NCI-H1092 (cell line): ENCODE results near the gene ABLIM2.

Experiments
- DNase-seq: peaks from one replicate; lab custom pipeline; 2025; lab: John Stamatoyannopoulos, UW

The ABLIM2 gene

GRCh38 chr4:8174970-8175369 lies 16.4 kb upstream of the ABLIM2 start:
- DNase-seq = no peak

DNA sequence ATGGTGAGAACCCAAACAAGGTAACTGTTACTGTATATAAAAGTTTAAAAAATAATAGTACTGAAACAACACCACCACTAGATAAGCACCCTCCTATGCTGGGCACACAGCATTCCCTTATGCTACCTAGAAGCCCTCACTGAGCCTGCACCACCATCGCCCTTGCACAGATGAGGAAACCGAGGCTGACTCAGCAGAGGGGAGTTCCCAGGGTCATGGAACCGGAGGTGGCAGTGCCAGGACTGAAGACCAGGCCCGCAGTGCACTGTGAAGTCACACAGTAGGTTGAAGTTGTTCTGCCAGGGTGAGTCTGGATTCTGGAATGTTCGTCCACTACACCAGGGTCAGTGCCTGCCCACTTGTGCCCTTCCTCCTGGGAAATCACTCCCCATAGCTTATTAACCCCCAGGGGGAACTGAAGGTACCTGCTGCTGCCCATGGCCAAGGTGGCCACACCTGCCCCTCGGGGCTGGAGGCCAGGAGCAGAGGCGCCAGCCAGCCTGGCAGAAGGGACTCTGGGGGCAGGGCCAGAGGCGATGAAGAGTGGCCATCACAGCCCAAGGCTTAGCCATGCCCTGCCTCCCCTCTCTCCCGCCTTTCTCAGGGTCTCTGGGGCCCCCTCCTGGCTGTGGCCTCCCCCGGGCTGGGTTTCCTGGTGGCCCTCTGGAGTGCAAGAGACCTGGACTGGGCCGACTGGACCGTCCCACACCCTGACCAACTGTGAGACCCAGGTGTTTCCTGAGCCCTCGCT lies 15.1 kb upstream of the ABLIM2 start:
- no peak for DNase-seq

DNA sequence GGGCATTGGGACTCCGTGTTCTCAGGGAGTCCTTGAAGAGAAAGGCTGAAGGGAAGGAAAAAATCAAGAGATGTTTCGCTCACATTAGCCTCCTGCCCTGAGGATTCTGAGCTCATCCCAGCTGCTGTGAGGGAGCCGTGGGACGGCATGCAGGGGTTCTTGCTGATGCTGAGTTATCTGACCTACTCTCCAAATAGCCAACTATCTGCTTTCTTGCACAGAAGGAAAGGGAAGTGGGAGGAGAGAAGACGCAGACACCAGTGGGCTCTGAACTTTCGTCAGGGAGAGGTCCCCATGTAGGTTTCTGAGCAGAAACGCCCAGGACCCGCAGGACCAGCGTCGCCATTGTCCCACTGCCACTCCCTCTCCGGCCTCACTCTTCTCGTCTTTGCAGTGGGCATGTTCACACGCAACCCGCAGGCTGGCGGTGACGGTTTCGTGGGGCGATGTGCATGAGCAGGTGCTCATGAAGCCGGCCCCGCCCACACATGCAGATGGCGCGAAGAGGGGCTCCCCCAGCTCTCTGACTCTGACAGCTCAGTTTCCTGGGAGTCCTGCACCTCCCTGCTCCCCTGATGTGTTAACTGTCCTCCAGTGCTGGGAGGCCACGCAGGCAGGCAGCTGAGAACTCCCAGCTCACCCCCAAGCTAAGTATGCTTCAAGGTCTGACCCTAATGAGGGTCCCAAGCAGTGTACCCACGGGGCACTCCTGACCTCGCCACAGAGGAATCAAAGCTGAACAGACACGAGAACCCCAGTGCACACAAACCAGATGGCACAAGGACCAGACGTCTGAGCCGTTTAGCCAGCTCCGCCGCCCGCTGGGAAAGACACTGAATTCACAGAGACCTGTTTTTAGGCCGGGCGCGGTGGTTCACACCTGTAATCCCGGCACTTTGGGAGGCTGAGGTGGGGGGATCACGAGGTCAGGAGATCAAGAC lies 13.6 kb upstream of the ABLIM2 start:
- DNase-seq = no peak

GRCh38 chr4:8171266-8171665 lies 12.7 kb upstream of the ABLIM2 start:
- DNase-seq = no peak

GRCh38 chr4:8170341-8170740 lies 11.7 kb upstream of the ABLIM2 start:
- DNase-seq = no peak

GRCh38 chr4:8169763-8170162 lies 11.2 kb upstream of the ABLIM2 start:
- no peak for DNase-seq

- no peak for DNase-seq
Observed at GRCh38 chr4:8168832-8169598, 10.4 kb upstream of the ABLIM2 start.

DNA sequence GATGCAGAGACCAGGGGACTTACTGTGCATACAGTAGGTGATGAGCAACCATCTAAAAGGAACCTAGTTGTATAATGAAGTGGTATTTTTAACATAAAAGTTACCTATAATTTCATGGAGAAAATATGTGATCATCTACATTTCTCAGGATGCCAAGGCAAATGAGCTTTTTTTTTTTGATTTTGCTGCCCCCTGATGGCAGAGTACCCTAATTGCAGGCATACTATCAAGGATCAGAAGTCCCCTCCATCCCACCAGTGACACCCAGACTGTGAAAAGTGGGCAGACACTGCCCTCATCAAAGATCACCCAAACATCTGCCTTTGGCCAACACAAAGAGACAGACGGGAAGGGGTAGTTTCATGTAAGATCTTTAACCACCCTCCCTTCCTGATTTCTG lies 9.6 kb upstream of the ABLIM2 start:
- DNase-seq = no peak

- no peak for DNase-seq
Observed at GRCh38 chr4:8167815-8168214, 9.2 kb upstream of the ABLIM2 start.

- DNase-seq = no peak
Observed at GRCh38 chr4:8167291-8167690, 8.7 kb upstream of the ABLIM2 start.

GRCh38 chr4:8165374-8165896 lies 6.8 kb upstream of the ABLIM2 start:
- DNase-seq = no peak

DNA sequence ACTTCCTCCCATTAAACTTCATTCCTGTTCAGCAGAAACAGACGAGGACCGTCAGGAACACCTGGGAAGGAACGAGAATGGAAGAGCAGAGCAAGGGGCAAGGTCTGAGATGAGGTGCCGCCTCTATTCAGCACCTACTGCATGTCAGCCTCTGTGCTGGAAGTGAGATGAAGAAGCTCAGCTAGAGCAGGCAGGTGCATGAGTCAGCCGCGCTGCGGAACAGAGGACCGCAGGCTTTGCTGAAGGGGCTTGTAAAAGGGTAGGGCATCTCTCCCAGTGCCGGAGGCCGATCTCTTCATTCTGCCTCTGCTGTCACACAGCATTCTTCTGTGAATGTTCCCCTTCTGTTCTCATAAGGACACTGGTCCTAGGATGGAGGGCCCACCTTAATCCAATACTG lies 6.1 kb upstream of the ABLIM2 start:
- no peak for DNase-seq

- no peak for DNase-seq
Observed at GRCh38 chr4:8164194-8164565, 5.6 kb upstream of the ABLIM2 start.

GRCh38 chr4:8163436-8164193 lies 5.0 kb upstream of the ABLIM2 start:
- DNase-seq = no peak

DNA sequence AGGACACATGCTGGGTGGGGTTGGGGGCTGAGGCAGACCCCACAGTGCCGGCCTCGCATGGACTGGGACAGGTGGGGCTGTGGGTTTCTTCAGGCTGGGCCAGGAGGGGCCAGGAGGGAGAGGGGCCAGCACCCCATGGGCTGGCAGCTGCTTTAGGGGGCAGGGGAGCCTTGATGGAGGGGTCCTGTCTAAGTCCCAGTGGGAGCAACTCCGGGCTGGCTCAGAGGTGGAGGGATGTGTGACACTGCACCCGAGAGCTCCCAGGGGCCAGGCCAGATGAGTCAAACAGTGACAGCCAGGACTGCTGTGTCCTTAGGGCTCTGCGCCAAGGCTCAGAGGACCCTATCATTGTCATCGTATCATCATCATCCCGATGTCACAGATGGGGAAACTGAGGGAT lies 4.4 kb upstream of the ABLIM2 start:
- no peak for DNase-seq

GRCh38 chr4:8162625-8163024 lies 4.0 kb upstream of the ABLIM2 start:
- no peak for DNase-seq

- no peak for DNase-seq
Observed at GRCh38 chr4:8160572-8160971, 2.0 kb upstream of the ABLIM2 start.

GRCh38 chr4:8160233-8160560 lies 1.6 kb upstream of the ABLIM2 start:
- DNase-seq = no peak

- no peak for DNase-seq
Observed at GRCh38 chr4:8159537-8160232, 1.1 kb upstream of the ABLIM2 start.

DNA sequence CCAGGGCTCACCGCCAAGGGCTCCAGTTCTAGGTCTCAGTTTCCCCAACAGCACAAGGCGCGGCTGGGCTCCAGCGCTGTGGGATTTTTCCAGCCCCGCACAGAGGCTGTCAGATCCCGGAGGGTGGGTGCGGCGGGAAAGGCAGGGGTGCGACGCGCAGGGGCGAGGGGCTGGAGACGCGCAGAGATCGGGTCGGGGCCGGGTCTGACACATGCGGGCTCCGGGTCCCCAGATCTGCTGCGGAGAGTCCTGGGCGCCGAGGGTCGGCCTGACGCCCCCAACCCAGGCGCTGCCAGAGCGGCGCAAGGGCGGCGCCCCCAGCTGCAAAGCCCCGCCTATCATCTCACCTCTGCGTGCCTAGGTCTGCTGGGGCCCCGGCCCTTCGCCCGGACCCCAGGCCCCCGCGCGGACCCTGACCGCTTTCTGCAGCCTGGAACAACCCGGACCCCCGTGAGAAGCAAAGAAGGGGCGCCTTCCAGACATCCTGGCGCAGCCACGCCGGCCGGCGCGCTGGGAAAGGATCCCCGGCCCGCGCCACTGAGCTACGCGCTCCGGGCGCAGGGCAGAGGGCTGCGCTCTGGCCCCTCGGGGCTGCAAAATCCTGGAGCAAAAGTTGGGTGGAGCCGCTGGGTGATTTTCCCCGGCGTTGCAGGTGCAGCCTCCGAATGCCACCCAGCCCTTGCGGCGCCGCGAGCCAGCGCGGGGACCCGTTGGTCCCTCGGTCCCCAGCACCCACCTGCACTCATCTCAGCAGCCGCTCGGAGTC lies 486 bp downstream of the ABLIM2 start:
- no peak for DNase-seq
